LNCaP clone FGC (cell line): ENCODE data around the gene RCCD1.

Experiments used
- DNase-seq: peaks from one replicate; pipeline ENCODE4 v3.0.0-alpha.2; 2011; ENCODE audit warnings: low read depth
- H3K4me3 ChIP-seq: 2 replicates; pipeline ENCODE4 v1.5.1; 2011; ENCODE audit warnings: mild to moderate bottlenecking, low read depth, low read length, control low read depth
- TF ChIP-seq, protein P1 (sequence below): IDR thresholded peaks from 2 replicates; pipeline ENCODE4 v1.5.1; 2012; ENCODE audit warnings: mild to moderate bottlenecking; ENCODE audit not compliant: control insufficient read depth, insufficient read depth; ENCODE audit errors: extremely low read depth

RCCD1 gene

DNA sequence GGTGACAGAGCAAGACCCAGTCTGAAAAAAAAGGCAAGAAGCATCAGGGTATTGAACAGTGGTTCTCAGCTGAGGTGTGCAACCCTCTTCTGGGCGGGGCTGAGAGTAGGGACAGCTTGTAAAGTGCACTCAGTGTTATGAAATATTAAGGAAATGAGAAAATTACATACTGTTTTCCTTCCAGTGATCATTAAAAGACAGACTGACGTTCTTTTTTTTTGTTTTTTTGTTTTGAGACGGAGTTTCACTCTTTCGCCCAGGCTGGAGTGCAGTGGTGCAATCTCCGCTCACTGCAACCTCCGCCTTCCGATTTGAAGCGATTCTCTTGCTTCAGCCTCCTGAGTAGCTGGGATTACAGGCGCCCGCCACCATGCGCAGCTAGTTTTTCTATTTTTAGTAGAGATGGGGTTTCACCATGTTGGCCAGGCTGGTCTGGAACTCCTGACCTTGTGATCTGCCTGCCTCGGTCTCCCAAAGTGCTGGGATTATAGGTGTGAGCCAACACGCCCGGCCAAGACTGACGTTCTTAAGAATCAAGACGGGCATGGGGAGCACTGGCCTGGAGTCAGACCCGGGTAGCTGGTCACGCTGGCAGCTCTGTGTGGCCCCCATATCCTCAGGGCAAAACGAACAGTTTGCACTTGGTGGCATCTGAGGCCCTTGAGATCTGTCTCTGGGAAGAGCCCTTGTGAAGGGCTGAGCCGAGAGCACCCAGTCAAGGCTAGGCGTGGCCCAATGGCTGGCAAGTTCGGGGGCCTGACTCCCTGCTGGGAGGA lies 40.2 kb upstream of the RCCD1 start:
- no peak overlapping the region for H3K4me3 ChIP-seq
- TF ChIP-seq, protein P1, sequence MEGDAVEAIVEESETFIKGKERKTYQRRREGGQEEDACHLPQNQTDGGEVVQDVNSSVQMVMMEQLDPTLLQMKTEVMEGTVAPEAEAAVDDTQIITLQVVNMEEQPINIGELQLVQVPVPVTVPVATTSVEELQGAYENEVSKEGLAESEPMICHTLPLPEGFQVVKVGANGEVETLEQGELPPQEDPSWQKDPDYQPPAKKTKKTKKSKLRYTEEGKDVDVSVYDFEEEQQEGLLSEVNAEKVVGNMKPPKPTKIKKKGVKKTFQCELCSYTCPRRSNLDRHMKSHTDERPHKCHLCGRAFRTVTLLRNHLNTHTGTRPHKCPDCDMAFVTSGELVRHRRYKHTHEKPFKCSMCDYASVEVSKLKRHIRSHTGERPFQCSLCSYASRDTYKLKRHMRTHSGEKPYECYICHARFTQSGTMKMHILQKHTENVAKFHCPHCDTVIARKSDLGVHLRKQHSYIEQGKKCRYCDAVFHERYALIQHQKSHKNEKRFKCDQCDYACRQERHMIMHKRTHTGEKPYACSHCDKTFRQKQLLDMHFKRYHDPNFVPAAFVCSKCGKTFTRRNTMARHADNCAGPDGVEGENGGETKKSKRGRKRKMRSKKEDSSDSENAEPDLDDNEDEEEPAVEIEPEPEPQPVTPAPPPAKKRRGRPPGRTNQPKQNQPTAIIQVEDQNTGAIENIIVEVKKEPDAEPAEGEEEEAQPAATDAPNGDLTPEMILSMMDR = no peak
- no peak for DNase-seq

DNA sequence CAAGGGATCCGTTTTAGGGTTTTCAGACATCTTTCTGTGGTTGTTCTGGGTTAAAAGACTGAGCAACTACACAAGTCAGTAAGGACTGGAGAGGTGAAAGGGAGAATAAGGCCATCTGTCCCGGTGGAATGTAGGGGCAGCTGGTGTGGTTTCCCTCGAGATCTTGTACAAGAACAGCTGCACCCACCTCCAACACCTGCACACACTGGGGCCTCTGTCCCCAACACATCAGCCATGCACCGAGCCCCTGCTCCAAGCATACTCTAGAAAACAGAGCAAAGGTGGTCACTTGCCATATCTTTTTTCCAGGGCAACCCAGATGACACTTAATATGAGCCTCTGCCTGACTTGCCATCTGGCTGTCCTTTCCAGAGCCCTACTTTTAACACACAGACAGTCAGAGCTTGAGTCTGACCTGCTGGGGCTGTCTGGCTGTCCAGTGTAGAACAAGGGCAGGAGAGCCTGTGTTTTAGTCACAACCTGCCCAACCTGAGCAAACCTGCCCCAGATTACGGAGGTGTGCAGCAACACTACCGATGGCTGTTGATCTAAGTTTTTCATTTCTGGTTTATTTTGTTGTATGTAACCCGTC lies 39.4 kb upstream of the RCCD1 start:
- TF ChIP-seq, protein P1 = no peak
- no peak overlapping the region for H3K4me3 ChIP-seq
- no peak for DNase-seq

DNA sequence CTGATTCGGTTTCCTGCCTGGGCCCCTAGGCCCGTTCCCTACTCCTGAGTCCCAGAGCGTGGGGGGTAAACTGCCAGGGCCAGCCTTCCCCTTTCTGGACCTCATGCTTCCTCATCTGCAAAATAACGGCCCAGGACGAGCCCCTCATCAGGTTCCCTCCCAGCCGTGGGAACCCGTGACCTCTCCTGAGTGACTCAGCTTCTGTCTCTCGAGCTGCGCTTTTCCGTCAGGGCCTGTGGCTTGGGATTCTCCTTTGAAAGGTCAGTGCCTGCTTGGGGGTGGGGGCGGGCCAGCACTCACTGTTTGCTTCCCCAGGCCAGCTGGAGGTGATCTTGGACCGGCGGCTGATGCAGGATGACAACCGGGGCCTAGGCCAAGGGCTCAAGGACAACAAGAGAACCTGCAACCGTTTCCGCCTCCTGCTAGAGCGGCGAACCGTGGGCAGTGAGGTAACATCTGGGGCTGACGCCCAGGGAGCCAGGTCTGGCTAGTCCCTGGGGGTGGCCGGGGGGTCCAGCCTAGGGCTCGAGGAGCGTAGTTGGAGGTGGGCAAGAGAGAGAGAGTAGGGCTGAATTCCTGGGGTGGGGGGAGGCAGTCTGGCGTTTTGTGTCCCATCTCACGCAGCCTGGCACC lies 38.8 kb upstream of the RCCD1 start:
- DNase-seq = no peak
- no peak overlapping the region for H3K4me3 ChIP-seq
- TF ChIP-seq, protein P1 = no peak

DNA sequence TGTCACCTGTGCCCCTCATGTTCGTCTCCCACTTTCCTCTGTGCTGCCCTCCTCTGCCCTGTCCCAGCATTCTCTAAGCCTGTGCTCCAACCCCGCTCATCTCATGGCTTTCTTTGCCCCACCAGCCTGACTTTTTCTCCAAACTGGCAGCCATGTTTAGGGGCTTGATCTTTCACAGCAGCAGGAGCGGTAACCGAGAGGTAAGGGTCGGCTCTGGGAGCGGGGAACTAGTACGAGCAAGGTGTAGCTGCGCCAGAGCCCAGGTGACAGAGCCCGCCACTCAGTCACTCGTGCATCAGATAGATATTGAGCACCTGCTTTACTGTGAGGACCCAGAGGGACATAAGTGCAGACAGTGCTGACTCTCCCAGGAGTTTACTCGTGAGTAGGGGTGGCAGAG lies 38.2 kb upstream of the RCCD1 start:
- TF ChIP-seq, protein P1 = no peak
- DNase-seq = no peak
- H3K4me3 ChIP-seq = no peak overlapping the region

DNA sequence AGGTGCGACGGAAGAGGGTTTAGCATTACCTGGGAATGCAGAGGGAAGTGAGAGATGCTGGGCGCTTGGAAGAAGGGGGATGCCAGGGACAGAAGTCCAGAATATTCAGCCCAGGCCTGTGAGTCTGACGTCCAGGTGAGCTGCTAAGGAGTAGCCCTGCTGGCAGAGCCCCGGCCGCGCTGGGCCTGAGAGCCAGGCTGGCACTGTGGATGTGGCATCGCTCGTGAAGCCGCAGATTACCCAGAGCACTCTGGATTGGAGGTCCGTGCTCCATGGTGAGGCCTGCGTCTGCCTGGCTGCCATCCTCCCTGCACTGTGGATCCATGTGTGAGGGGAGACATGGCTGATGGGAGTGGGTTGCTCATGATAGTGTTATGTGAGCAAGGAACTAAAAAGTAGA lies 37.1 kb upstream of the RCCD1 start:
- no peak overlapping the region for H3K4me3 ChIP-seq
- TF ChIP-seq, protein P1 = no peak
- no peak for DNase-seq

DNA sequence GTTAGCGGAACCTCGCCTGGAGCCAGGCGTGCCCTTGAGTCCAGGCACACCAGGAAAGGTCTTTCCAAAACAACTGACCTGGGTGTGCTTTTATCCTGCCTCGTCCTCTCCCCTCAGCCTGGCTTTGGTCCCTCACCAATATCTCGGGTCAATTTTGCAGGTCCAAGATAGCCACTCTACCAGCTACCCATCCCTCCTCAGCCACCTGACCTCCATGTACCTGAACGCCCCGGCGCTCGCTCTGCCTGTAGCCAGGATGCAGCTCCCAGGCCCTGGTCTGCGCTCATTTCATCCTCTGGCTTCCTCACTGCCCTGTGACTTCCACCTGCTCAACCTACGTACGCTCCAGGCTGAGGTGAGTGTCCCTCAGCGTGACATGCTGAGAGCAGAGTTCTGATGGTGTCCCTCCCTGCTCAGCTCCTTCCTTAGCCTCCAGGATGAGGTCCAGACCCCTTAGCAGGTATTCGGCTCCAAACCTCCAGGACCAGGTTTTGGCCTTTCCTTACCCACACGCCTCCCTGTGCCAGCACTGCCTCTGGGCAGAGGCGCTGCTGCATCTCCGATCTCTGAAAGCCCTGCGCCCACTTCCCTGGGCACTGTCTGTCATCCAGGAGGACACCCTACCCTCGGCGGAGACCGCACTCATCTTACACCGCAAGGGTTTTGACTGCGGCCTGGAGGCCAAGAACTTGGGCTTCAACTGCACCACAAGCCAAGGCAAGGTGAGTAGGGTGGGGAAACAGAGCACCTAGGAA lies 36.5 kb upstream of the RCCD1 start:
- TF ChIP-seq, protein P1 = no peak
- H3K4me3 ChIP-seq = no peak overlapping the region
- no peak for DNase-seq
